ENCODE measurements around the gene FHOD3.

The FHOD3 gene

DNA sequence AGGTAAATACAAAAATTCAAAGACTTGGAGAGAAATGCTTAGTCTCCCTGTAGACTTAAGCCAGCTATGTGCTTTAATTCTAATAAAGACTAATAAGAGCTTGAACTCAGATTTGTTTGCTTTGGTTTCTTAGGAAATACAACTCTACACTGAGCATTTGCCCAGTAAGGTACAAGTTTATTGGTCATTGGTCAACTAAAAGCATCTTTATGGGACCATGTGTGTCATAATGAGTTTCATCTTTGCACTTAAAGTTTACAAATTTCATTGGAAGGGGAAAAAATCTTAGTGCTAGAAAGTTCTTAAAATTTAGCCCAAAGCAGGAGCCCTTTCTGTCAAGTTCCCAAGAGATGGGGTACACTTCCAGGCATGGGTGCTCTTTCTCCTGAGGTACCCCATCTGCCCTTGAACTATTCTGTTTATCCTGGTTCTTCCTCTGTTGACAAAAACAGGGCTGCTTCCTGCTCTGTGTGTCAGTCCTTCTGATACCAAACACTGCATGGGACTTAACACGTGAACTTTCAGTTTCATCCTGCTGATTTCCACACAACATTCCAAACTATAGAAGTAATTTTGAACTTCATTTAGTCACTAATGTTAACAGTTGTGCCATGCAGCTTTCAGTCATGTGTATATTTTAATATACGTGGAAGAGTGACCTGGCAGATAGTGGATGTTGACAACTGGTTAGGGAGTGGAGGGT, 331.1 kb downstream of the FHOD3 start:
- DNase-seq (ENCODE audit: low read depth in 2 of 2): no peak

DNA sequence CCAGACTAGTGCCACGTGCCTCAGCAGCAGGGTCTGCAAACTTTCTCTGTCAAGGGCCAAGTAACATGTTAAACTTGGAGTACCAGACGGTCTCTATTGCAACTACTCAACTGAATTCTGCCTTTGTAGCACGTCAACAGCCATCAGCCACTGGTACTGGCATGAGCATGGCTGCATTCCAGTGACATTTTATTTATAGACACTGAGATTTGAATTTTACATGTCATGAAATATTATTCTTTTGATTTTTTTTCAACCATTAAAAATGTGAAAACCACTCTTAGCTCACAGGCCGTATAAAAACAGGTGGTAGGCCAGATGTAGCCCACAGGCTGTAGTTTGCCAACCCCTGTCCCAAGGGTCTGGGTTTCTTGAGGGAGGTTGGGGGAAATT, 331.6 kb downstream of the FHOD3 start:
- no peak for DNase-seq (ENCODE audit: low read depth in 2 of 2)

GRCh38 chr18:36629836-36630235, 332.3 kb downstream of the FHOD3 start:
- DNase-seq (ENCODE audit: low read depth in 2 of 2): no peak

DNA sequence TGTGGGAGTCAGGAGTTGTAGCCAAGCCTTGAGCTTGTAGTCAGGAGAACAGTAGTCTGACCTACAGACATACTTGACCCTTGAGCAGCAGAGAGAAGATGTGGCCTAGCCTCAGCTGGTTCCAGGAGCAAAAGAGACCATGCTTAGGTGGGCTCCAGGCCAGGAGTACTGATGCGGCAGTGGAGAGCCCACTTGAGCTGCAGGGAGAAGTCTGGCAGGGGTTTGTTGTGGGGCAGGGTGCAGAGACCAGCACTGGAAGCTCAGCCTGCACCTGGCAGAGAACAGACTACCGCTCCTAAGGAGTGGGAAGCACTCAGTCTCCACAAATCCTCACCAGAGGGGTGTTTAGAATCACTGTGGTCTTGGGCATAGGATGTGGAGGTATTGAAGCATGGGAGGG, 333.4 kb downstream of the FHOD3 start:
- DNase-seq (ENCODE audit: low read depth in 2 of 2): no peak

DNA sequence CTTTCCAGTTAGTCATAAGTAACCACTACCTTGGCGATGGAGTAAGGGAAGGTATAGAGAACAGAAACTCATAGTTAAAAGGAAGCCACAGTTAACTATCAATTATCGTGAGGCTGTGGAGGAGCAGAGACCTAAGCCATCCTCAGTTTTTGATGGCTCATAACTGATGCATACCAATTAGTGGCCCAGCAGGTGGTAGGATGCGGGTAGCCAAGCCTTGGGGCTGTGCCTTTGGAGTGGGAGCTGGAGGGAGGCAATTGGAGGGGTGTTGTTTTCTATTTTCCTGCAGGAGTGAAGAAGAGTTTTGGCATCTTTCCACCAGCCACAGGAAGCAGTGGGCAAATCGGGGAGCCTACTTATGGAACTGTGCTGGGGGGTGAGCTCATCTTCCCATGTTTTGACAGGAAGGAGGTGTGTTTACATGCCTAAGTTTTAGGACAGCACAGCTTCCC, 336.5 kb downstream of the FHOD3 start:
- no peak for DNase-seq (ENCODE audit: low read depth in 2 of 2)

DNA sequence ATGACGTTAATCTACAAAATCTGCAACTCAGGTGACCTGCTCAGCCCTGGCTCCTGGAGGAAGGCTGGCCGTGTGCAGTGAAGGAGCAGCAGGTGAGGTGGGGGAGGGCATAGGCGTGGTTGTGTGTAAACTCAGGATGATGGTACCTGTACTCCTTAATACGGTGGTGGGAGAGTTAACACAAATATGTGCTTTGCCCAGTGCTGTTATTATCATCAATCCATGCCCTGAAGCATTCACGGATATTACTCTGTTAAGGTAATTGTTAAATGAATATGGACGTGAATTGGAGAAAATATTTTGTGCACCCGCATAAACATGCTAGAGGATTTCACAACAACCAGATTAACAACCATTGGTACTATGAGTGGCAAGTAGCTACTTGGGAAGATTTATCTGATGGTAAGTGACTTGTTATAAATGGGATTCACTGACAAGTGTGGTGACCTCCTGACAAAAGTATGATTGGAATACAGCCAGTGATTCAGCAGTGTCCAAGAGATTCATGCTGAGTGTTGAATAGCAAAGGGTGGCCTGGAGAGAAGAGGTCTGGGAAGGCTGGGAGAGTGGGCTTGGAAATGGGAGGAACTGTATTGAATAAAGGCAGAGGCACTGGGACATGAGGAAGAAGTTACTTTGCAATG, 337.2 kb downstream of the FHOD3 start:
- no peak for DNase-seq (ENCODE audit: low read depth in 2 of 2)

DNA sequence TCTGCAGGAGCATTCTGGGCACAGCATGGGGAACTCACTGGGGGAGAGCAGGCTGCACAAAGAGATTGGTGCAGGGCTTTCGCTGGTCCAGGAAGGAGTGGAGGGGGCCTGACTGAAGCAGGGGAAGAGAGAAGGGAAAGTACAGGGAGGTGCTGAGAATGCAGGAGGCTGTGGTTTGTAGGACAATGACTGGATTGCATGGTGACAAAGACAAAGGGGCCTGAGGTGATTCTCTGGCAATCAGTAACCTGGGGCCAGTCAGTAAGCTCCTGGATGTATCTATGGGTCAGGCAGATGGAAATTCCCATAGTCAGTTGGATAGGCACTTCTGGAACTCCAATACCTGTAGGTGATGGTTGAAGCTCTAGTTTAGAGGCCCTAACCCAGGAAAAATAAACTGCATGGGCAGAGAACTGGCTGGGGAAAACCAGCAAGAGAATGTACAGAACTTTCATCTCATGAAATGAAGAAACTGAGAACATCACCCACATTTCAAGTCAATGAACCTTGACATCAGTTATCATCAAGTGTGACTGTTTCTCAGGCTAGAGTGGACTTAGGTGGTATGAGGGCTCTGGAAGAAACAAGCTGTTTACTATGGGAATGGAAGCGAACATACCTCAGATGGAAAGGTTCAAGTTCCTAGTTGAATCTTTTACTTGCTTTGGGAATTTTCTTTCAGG, 338.0 kb downstream of the FHOD3 start:
- DNase-seq (ENCODE audit: low read depth in 2 of 2): no peak

- no peak for DNase-seq (ENCODE audit: low read depth in 2 of 2)
These were observed 338.8 kb downstream of the FHOD3 start for GRCh38 chr18:36636237-36636817.

- no peak for DNase-seq (ENCODE audit: low read depth in 2 of 2)
These were observed 340.7 kb downstream of the FHOD3 start for GRCh38 chr18:36638224-36638623.

DNA sequence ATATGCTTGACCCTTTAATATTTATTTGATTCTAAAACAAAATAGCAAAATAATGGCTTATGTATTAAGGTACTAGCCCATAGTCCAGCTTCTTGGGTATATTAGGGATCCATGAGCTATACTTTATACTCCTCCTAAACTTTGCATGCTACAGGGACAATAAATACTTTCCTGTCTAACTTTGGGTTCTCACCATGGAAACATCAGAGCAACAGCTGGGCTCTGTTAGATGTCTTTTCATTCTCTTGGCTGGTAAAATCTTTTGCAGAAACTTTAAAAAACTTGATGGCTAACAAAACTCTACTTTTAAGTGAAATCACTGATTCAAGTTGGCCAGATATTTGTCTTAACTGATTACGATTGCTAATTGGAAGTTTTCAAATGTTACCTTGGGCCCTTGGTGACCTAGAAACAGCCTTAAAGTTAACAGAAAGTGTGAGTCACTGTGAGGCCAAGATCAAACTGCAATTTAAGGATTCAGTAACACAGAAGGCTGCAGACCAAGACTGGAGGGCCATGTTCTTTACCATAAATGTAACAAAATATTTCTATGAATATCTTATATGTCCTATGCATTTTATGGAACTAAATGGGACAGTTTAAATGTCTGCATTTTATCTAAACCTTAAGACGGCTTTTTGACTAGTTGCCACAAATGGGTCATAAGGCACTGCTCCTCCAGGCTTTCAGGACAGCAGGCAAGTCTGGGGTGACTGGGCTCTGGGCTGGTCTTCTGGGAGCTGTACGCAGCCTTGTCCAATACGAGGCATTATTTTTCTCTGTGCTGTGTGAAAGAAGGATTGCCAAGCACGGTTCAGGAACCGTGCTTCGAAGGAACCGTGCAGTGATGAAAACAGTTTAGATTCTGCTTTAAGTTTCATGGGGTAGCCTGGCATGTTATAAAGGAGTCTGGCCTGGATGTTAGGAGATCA, 342.8 kb downstream of the FHOD3 start:
- DNase-seq (ENCODE audit: low read depth in 2 of 2): no peak

DNA sequence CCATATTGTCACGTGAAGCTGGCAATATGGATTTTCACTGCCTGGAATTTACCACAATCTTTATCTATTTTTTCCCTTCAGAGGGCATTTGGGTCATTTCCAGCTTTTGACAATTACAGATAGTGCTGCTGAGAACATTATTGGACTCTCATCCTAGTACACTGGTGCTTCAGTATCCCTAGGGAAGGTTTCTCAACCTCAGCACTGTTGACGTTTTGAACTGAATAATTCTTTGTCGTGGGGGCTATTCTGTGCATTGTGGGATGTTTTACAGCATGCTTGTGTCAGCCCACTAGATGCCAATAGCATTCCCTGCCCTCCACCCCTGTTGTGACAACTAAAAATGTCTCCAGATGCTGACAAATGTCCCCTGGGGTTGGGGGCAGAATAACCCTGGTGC, 345.5 kb downstream of the FHOD3 start:
- no peak for DNase-seq (ENCODE audit: low read depth in 2 of 2)

- no peak for DNase-seq (ENCODE audit: low read depth in 2 of 2)
These were observed 351.3 kb downstream of the FHOD3 start for GRCh38 chr18:36648803-36649202.

- no peak for DNase-seq (ENCODE audit: low read depth in 2 of 2)
These were observed 351.7 kb downstream of the FHOD3 start for GRCh38 chr18:36649205-36649604.

DNA sequence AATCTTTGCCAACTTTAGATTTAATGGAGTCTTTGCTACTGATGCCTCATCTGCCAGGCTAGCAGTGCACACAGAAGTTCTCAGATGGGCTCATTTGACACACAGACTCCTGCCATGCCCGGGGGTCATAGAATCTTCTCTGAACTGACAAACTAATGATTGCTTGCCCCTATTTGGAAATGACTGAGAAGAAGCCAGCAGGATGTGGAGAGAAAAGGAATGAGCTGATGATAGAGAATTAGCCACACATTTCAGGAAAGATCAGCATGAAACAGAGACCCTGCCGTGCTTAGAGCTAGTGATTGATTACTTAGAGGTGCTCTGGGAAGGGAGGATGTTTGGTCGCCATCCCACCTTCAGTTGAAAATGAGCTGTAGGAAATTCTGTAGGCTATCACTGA, 352.8 kb downstream of the FHOD3 start:
- DNase-seq (ENCODE audit: low read depth in 2 of 2): no peak

- DNase-seq (ENCODE audit: low read depth in 2 of 2): no peak
These were observed 353.4 kb downstream of the FHOD3 start for GRCh38 chr18:36650906-36651305.

GRCh38 chr18:36652503-36652902, 355.0 kb downstream of the FHOD3 start:
- no peak for DNase-seq (ENCODE audit: low read depth in 2 of 2)

DNA sequence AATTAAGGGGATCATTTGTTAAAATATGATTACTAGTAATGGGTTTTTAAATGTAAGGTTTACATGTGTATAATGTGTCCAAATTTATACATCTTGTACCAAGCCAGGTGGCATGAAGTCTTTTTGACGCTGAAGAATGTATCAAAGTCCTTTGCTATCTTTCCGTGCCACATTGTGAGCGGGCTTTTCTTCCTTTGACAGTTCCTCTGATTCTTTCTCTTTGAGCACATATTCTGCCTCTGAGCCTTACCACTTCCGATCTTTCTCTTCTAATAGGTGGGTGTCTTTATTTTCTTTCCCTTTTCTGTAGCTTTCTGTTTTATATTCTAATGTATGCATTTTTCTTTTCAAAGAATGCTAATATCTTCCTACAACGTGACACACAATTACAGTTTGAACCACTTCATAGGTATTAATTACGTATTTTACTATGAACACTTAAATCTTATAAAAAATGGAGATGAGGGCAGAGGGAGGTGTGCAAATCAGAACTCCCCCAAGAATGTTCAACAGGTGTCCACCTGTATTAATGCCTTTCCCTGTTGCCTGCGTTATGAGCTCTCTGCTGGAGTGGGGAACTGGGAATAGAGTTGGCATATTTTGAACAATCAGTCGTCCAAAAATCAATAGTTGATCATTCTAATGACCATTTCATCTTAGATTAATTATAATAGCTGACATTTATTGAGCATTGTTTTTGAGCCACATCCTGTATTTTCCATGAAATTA, 355.8 kb downstream of the FHOD3 start:
- DNase-seq (ENCODE audit: low read depth in 2 of 2): no peak

- DNase-seq (ENCODE audit: low read depth in 2 of 2): no peak
These were observed 356.4 kb downstream of the FHOD3 start for GRCh38 chr18:36653870-36654269.

DNA sequence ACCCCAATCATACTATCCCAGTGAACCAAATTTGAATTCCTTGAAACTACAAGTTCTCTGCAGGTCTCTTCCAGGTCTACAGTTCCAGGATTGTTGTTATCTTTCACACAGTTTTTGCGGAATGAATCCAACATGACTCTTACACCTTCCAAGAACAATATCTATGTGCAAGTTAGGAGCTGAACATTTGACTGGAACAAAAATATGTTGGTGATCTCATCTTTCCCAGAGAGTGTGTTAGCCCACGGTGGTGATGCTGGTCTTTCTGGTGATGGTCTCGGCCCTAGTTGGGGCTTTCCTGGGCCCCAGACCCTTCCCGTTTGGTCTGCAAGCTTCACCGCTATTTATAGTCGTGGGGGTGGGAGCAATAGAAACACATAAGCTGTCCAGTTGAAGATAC, 357.6 kb downstream of the FHOD3 start:
- DNase-seq (ENCODE audit: low read depth in 2 of 2): no peak

DNA sequence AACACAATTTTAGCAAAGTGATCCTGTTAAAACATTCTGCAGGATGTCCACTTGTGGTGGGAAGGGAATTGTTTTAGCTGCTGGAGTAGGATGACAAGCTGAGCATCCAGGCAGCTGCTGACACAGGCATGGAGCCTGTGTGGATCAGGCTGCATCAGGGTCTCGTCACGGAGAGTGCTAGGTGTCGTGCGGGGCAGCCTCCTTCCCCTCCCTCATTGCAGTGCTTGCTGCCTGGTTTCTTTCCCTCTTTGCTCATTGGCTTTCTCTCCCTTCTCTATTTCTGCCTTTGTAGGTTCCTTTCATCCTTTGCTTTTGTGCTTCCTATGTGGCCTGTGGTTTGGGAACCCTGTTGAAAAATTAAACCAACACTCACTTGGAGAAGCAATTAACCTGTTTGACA, 358.4 kb downstream of the FHOD3 start:
- no peak for DNase-seq (ENCODE audit: low read depth in 2 of 2)

GRCh38 chr18:36658611-36659010, 361.1 kb downstream of the FHOD3 start:
- DNase-seq (ENCODE audit: low read depth in 2 of 2): no peak
